Measurements from ENCODE around the gene GRID2. TPM values are rescaled to one million over a fixed set of nuclear protein-coding genes. Genes with fewer than 3 reads are reported as not detected.
A peak's percentile ranks its signal among the peaks of the same experiment; 100 is the strongest.

GRID2 gene
- total RNA-seq, 6 experiments from 2014 or later, result not detected

DNA sequence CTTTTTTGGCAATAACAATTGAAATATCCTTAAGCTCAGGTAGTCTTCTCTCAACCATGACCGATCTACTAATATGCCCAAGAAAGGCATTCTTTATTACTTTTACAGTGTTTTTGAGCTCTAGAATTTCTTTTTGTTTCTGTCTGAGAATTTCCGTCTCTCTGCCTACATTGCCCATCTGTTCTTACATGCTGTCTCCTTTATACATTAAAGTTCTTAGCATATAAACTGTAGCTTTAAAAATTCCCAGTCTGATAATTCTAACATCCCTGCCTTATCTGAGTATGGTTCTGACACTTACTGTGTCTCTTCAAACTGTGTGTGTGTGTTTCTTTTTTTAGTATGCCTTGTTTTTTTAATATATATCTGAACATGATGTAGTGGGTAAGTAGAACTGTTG is 658.1 kb downstream of the GRID2 start:
- no peaks in the 10 kb centered on the region for H3K36me3 Mint-ChIP-seq (ENCODE audit: low read depth)
- no peak overlapping the region for H3K27ac Mint-ChIP-seq
- H3K27me3 Mint-ChIP-seq (ENCODE audit: insufficient read depth), result peaks cover 1% of the 10 kb centered on the region
- peaks cover 20% of the 10 kb centered on the region for H3K9me3 Mint-ChIP-seq
- no peak overlapping the region for H3K4me3 Mint-ChIP-seq
- TF ChIP-seq, protein P1, sequence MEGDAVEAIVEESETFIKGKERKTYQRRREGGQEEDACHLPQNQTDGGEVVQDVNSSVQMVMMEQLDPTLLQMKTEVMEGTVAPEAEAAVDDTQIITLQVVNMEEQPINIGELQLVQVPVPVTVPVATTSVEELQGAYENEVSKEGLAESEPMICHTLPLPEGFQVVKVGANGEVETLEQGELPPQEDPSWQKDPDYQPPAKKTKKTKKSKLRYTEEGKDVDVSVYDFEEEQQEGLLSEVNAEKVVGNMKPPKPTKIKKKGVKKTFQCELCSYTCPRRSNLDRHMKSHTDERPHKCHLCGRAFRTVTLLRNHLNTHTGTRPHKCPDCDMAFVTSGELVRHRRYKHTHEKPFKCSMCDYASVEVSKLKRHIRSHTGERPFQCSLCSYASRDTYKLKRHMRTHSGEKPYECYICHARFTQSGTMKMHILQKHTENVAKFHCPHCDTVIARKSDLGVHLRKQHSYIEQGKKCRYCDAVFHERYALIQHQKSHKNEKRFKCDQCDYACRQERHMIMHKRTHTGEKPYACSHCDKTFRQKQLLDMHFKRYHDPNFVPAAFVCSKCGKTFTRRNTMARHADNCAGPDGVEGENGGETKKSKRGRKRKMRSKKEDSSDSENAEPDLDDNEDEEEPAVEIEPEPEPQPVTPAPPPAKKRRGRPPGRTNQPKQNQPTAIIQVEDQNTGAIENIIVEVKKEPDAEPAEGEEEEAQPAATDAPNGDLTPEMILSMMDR (IDR thresholded peaks at IDR 0.05), result no peak
- no peaks in the 10 kb centered on the region for H3K4me1 Mint-ChIP-seq (ENCODE audit: low read depth)
- DNase-seq, result no peak

DNA sequence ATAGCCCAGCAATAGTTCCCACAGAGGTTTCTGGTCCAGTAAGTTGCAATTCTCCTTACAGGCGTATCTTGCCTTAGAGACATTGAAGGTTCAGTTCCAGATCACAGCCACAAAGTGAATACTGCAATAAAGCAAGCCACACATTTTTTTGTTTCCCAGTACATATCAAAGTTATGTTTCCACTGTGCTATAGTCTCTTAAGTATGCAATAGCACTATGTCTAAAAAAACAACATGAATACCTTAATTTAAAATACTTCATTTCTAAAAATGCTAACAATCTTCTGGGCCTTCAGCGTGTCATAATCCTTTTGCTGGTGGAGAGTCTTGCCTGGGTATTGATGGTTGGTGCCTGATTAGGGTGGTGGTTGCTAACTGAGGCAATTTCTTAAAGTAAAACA is 659.1 kb downstream of the GRID2 start:
- H3K27ac Mint-ChIP-seq, result no peak overlapping the region
- TF ChIP-seq, protein P1 (IDR thresholded peaks at IDR 0.05), result no peak
- no peak for DNase-seq
- no peaks in the 10 kb centered on the region for H3K36me3 Mint-ChIP-seq (ENCODE audit: low read depth)
- H3K27me3 Mint-ChIP-seq (ENCODE audit: insufficient read depth), result peaks cover 1% of the 10 kb centered on the region
- no peaks in the 10 kb centered on the region for H3K4me1 Mint-ChIP-seq (ENCODE audit: low read depth)
- peaks cover 20% of the 10 kb centered on the region for H3K9me3 Mint-ChIP-seq
- no peak overlapping the region for H3K4me3 Mint-ChIP-seq

DNA sequence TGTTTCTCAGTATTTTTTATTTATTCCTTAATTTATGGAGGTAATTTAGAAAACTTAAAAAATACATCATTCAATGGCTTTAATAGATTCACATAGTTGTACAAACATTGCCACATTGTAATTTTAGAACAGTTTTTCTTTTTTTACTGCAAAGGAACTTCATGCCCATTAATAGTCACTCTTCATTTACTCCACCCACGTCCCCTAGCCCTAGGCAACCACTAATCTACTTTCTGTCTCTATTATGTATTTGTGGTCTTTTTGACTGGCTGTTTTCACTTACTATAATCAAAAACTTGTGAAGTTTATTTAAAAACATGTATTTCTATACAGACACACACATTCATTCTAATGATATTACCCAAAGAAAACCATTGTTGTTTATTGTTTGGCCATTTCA is 664.8 kb downstream of the GRID2 start:
- H3K27ac Mint-ChIP-seq, result no peak overlapping the region
- no peaks in the 10 kb centered on the region for H3K4me1 Mint-ChIP-seq (ENCODE audit: low read depth)
- H3K27me3 Mint-ChIP-seq (ENCODE audit: insufficient read depth), result no peaks in the 10 kb centered on the region; the same call in 1 of the 2 replicates
- TF ChIP-seq, protein P1 (IDR thresholded peaks at IDR 0.05), result no peak
- peaks cover 13% of the 10 kb centered on the region for H3K9me3 Mint-ChIP-seq
- no peak overlapping the region for H3K4me3 Mint-ChIP-seq
- H3K36me3 Mint-ChIP-seq (ENCODE audit: low read depth), result no peaks in the 10 kb centered on the region
- no peak for DNase-seq

DNA sequence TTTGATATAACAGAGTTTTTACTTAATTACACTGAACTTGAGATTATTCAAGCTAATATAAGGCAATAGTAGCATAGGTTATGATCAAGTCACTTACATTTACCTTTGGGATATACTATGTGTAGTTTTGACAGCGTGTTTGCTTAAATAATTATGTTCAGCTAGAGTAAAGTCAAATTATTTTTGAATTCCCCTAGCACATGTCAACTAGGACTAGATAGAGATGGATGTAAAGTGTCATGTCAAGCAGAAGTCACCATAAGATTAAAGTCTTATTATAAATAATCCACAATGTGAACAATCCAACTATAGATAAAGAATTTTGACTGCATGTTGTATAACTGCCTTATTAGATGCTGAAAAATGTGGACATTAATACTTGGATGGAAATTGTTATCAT is 665.2 kb downstream of the GRID2 start:
- H3K27ac Mint-ChIP-seq, result no peak overlapping the region
- H3K9me3 Mint-ChIP-seq, result peaks cover 12% of the 10 kb centered on the region
- DNase-seq, result no peak
- H3K4me3 Mint-ChIP-seq, result no peak overlapping the region
- H3K36me3 Mint-ChIP-seq (ENCODE audit: low read depth), result no peaks in the 10 kb centered on the region
- H3K4me1 Mint-ChIP-seq (ENCODE audit: low read depth), result no peaks in the 10 kb centered on the region
- no peaks in the 10 kb centered on the region; the same call in 1 of the 2 replicates for H3K27me3 Mint-ChIP-seq (ENCODE audit: insufficient read depth)
- TF ChIP-seq, protein P1 (IDR thresholded peaks at IDR 0.05), result no peak

DNA sequence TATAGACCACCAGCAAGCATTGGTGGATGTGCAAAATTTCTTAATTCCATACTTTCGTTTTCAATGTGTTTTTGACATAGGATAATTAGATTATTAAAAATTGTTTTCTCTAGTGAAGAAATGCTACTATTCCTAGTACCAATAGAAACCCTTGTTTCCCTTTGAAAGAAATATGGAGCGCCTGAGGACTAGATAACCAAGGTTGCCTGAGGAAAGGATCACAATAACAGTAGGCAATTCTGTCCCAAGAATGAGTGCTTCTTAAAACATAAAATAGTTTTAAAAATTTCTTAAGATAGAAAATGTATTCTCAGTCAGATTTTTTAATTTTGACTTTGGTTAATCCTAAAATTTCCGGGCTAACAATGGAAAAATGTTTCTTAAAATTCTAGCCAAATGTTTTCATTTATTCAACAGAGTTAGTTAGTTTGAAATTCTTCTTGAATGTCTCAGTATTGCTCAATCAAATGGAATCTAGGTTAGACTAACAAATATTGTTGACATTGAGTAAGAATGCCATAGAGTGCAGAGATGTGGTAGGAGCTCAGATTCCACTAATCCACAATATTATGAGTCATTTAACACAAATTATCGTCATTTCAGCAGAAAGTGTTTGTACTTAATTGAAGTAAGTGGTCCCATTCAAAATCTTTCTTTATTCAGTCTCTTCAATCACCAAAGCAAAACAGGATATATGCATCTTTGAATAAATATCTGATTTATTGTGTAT is 666.0 kb downstream of the GRID2 start:
- Mint-ChIP-seq H3K4me1 (ENCODE audit: low read depth) (no peaks in the 10 kb centered on the region), H3K9me3 (peaks cover 10% of the 10 kb centered on the region), H3K36me3 (ENCODE audit: low read depth) (no peaks in the 10 kb centered on the region), H3K4me3 (no peak overlapping the region), H3K27ac (no peak overlapping the region), H3K27me3 (ENCODE audit: insufficient read depth) (no peaks in the 10 kb centered on the region)
- peak; percentile 60 for DNase-seq
- TF ChIP-seq, protein P1 (IDR thresholded peaks at IDR 0.05), result no peak
